Hypothalamus (tissue), 51 donors: Measurements from ENCODE around the gene CDKAL1.
"Not testable (repeated sequence)": the region's sequence is repeated elsewhere in the genome, so short reads cannot be mapped to it uniquely, and the experiment has no call there.

Source experiments
- DNase-seq, 51 donors: peaks; one replicate each; lab custom pipeline; 2025; lab: John Stamatoyannopoulos, UW

CDKAL1 gene

DNA sequence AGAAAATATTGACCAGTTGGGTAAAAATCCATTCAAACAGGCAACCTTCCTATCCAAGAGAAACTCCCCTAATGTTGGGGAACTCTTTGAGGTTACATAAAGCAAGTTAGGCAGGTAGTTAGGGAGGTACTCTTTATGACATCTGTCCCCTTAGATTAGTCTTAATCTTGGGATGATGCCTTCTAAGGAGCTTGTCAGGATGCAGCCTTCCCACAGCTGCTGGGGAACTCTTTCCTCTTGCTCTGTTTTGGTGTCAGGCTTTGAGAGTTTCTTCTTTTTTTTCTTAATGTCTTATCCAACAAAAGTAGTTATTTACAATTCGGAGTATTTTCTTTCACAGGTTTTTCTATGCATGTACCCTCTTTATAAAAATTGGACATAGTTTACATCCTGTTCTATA lies 194.8 kb downstream of the CDKAL1 start:
- no peak for DNase-seq

DNA sequence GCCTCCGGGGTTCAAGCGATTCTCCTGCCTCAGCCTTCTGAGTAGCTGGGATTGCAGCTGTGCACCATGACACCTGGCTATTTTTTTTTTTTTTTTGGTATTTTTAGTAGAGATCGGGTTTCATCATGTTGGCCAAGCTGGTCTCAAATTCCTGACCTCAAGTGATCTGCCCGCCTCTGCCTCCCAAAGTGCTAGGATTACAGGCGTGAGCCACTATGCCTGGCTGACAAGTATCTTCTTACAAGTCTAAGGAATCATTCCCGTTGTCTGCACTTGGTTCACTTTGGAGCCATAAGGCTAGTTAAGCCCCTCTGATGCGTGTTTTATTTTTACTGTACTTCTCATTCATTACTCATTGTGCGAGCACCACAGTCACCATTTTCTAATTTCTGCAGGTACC lies 198.1 kb downstream of the CDKAL1 start:
- not testable (repeated sequence) for DNase-seq

GRCh38 chr6:20732896-20733295 lies 198.6 kb downstream of the CDKAL1 start:
- DNase-seq, result no peak

- no peak for DNase-seq
Measured at GRCh38 chr6:20737912-20738311, 203.7 kb downstream of the CDKAL1 start.

DNA sequence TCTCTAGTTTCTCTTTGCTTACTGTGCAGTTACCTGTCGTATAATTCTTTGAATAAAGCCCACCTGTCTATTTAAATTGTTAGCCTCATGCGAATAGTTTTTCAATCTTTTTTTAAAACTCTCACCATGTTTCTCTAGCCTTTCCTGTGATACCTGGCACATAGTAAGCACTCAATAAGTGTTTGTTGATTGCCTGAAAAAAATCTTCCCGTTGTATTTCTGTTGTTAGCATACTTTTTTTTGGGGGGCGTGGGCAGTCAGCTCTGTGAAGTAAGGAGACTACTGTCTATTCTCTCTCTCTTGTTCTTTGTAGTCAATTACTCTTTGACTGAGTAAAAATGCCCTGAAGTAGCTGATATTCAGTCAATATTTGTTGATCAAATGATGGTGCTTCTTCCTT lies 205.8 kb downstream of the CDKAL1 start:
- DNase-seq, result no peak

GRCh38 chr6:20740727-20741126 lies 206.5 kb downstream of the CDKAL1 start:
- no peak for DNase-seq

- DNase-seq, result no peak
Measured at GRCh38 chr6:20741490-20741889, 207.2 kb downstream of the CDKAL1 start.

GRCh38 chr6:20744911-20745557 lies 210.8 kb downstream of the CDKAL1 start:
- no peak for DNase-seq

- DNase-seq, result no peak
Measured at GRCh38 chr6:20746024-20746423, 211.8 kb downstream of the CDKAL1 start.

DNA sequence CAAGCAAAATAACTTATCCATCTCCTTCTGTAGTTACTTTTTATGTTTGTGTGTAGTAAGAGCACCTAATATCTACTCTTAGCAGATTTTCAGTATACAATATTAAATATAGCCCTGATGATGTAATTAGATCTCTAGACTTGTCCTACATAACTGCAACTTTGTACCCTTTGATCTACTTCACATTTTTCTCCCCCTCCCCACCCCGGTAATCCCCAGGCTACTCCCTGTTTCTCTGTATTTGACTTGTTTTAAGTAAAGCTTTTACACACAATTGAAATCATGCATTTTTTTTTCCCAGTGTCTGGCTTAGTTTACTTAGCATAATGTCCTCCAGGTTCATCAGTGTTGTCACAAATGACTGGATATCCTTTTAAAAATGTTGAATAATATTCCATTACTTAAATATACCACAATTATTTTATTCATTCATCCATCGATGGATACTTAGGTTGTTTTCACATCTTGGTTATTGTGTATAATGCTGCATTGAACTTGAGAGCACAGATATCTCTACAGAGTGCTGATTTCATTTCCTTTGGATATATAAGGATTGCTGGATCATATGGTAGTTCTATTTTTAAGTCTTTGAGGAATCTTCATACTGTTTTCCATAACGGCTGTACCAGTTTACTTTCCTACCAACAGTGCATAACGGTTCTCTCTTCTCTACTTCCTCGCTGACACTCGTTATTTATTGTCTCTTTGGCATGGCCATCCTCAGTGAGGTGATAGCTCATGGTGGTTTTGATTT lies 212.7 kb downstream of the CDKAL1 start:
- no peak for DNase-seq

GRCh38 chr6:20747991-20748390 lies 213.7 kb downstream of the CDKAL1 start:
- DNase-seq, result no peak

DNA sequence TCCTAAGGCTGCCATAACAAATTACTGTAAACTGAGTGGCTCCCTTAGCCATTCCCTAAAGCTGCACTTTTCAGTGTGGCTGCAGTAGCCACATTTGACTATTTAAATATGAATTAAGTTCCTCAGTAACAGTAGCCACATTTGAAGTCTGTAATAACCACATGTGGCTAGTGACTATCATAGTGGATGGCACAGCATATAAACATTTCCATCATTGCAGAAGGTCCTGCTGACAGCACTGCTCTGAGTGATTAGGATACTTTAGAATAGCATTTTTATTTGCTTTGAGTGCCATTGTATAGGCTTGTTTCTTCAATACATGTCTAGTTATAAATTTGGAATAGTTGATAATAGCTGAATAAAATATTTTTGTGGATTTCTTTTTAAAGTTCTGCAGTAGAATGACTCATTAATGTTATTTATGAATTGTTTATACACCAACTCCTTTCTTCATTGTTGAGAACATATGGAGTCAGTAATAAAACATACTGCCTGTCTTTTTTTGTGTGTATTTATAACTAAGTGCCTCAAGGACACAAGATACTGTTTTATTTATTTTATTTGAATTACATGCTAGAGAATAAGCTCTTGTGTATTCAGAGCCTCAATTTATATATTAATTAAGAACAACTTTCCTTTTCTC lies 217.2 kb downstream of the CDKAL1 start:
- no peak for DNase-seq

DNA sequence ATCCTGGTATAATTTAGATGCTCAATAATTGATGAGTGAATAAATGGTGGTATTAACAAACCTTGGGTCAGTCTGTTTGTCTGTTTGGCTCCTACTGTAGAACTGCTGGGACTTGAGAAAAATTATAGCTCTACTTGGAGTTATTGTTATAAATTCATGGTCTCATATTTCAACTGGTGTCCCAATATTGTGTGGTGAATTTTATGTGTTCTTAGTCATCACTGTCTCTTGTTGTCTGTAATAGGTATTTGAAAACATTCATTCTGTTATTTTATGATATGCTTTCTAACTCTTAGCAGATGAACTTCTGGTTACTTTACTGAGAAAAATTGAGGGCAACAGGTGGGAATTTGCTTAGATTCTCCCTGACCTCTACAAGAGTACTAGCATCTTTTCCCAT lies 221.4 kb downstream of the CDKAL1 start:
- DNase-seq, result no peak

DNA sequence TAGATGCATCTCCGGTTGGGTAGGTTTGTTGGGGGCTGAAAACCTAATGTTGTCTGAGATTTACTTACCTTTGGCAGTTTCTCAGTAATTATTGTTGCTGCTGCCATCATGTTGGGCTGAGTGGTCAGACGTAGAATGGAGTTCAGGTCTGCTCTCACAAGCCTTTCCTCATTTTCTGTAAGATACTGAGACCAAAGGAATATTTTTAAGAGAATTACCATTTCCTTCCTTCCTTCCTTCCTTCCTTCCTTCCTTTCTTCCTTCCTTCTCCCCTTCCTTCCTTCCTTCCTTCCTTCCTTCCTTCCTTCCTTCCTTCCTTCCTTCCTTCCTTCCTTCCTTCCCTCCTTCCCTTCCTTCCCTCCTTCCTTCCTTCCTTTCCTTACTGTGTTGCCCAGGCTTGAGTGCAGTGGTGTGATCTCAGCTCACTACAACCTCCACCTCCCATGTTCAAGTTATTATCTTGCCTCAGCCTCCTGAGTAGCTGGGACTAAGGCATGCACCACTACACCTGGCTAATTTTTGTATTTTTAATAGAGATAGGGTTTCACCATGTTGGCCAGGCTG lies 222.4 kb downstream of the CDKAL1 start:
- DNase-seq, result not testable (repeated sequence)

DNA sequence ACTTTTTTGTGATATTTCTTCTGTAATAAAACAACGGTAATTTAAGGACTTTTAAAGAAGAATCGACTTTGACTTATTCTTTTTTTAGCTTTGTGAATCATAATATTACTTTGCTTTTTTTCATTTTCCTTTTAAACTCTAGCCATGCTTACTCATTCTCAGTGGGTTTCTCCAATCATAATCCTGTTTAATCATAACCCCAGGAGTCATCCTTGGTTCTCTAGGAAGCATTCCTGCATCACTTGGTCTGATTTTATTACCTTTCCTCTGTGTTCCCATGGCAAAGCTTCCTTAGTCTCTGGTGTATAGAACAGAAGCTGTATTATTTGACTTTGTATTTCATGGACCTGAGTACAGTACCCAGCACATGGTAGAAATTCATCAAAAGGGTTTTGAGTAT lies 223.5 kb downstream of the CDKAL1 start:
- DNase-seq, result peak in 1 of 51 donors; percentile 26

DNA sequence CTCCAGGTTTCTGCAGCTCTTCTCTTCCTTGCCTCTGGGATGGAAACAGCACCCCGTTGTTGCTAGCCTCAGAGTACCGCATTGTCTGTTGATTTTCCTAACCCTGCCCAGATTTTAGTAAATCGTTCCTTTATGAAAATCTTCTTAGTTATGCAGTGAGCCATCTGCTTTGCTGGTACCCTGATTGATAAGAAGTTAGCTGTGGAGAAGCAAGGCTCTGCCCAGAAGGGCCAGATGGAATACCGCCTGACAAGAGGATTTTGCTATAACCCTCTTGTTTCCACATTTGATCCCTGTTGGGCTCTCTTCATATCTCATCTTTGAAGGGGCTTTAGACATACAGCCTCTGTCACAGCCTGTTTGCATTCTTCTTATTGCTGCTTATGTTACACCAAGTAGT lies 229.0 kb downstream of the CDKAL1 start:
- no peak for DNase-seq

DNA sequence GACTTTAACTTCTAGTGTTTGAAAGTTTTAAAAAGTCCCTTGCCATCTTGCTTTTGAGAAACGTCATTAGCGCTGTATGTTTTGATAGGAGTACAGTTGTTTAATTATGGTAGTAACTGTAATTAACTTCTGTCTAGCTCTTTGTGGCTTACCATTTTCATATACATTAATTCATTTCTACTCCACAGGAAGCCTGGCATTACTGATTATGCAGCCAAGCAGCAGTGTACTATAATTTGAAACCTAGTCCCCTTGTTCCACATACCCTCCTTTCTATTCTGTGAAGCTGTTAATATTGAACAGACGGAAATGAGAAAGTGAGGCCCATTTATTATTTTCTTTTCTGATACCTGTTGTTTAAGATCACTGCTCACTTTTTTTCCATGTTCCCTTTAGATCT lies 235.4 kb downstream of the CDKAL1 start:
- DNase-seq, result no peak

DNA sequence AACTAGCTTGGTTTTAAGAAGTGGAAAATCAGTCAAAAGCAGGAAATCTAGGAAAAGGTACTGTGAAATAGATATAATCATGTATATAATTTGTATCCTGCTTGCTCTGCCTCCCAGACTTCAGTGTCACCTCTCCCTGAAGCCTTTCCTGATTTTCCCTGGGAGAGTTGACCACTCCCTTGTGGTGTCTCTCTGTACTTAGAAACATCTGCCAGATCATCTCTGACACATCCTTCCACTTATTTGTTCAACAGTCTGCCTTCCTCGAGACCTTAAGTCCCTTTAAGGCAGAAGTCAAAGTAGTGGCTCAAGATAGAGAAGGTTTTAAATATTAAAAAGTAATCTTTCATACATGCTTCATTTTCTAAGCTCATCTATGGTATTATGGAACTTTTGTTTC lies 236.5 kb downstream of the CDKAL1 start:
- no peak for DNase-seq

DNA sequence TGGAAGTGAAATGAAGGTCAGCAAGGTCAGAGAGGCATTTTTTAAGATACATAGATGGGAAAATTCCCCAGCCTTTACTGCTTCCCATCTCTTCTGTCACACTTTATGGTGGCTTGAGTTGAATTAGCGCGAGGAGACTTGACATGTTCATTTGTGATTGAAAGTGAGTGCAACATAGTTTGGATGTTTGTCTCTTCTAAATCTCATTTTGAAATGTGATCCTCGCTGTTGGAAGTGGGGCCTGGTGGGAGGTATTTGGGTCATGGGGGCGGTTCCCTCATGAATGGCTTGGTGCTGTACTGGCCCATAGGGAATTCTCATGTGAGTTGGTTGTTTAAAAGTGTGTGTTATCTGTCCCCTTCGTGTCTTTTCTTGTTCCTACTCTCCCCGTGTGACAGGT lies 237.2 kb downstream of the CDKAL1 start:
- DNase-seq, result no peak

- no peak for DNase-seq
Measured at GRCh38 chr6:20773822-20774221, 239.6 kb downstream of the CDKAL1 start.

- no peak for DNase-seq
Measured at GRCh38 chr6:20775981-20776380, 241.7 kb downstream of the CDKAL1 start.

DNA sequence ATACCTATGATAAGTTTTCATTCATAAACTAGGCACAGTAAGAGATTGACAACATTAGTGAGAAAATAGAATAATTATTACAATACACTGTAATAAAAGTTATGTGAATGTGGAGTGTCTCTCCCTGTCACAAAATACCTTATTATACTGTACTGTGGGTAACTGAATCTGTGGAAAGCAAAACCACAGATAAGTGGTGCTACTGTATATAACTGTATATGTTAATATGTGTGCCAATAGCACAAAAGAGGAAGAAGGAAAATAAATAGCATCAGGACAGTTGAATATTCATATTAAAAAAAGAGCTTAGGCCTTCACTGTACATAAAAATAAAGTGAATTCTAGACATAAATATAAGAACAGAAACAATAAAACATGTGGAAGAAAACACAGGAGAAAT lies 243.5 kb downstream of the CDKAL1 start:
- no peak for DNase-seq
